ENCODE measurements around the gene NRG3.

DNA sequence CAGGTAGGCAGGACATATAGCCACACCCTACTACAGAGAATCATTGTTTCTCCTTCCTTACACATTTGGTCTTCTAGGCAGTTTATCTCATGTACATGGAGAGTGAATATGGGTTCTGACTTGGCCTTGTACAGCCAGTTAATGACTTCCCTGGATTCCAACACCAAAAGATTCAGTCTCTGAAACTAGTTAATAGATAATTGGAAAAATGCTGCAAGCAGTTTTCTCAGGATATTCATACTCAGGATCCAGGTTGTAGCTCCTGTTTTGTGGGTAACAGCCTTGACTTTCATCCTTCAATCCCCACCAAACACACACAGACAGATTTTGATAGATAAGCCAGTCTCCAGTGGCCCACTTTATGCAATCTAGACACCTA is 690.2 kb downstream of the NRG3 start:
- TF ChIP-seq POLR2AphosphoS5 (IDR thresholded peaks at IDR 0.05; ENCODE audit: borderline replicate concordance, low read depth, low read length) (no peak), EZH2 (IDR thresholded peaks at IDR 0.05) (no peak), FOXP2 (optimal IDR thresholded peaks at IDR 0.05; ENCODE audit: control extremely low read depth, extremely low read length, insufficient read depth) (no peak)

All from SK-N-MC (cell line).